Measurements from ENCODE around the gene TMC8. TPM values are rescaled to one million over a fixed set of nuclear protein-coding genes. Genes with fewer than 3 reads are reported as not detected.

TMC8 gene
- total and polyA plus RNA-seq, 3 donors from 2014 or later = 3.5 to 9.3 (median 5.6) TPM

GRCh38 chr17:78105551-78105950, 25.0 kb upstream of the TMC8 start:
- Histone ChIP-seq H3K9me3 (no peaks in the 10 kb centered on the region), H3K27me3 (no peaks in the 10 kb centered on the region), H3K4me3 (no peak overlapping the region), H3K4me1 (peaks cover 8% of the 10 kb centered on the region), H3K36me3 (ENCODE audit: low read depth, missing control alignments) (no peaks in the 10 kb centered on the region), H3K27ac (no peak overlapping the region)
- TF ChIP-seq POLR2A (IDR thresholded peaks at IDR 0.05) (no peak), CTCF (IDR thresholded peaks at IDR 0.05) (no peak)
- DNase-seq = no peak
- intact Hi-C loops (cut with DNase I; ENCODE audit: low total_unique reads) = no loop called here
- WGBS, 2 donors = 74 to 75% methylated on average over 13 of the region's 13 CpGs

- Histone ChIP-seq H3K27ac (no peak overlapping the region), H3K4me1 (peaks cover 8% of the 10 kb centered on the region), H3K27me3 (no peaks in the 10 kb centered on the region), H3K4me3 (no peak overlapping the region), H3K36me3 (ENCODE audit: low read depth, missing control alignments) (no peaks in the 10 kb centered on the region), H3K9me3 (no peaks in the 10 kb centered on the region)
- WGBS, 2 donors = 80 to 88% methylated on average over 15 of the region's 15 CpGs
- DNase-seq = no peak
- intact Hi-C loops (cut with DNase I; ENCODE audit: low total_unique reads) = no loop called here
- no peak for TF ChIP-seq POLR2A (IDR thresholded peaks at IDR 0.05)
- no peak for TF ChIP-seq CTCF (IDR thresholded peaks at IDR 0.05)
Observed at GRCh38 chr17:78106211-78106610, 24.4 kb upstream of the TMC8 start.

- H3K4me3 ChIP-seq = no peak overlapping the region
- intact Hi-C loops (cut with DNase I; ENCODE audit: low total_unique reads) = no loop called here
- no peak for DNase-seq
- no peaks in the 10 kb centered on the region for H3K9me3 ChIP-seq
- 71 to 72% methylated on average over 10 of the region's 10 CpGs for WGBS, 2 donors
- H3K4me1 ChIP-seq = peaks cover 8% of the 10 kb centered on the region
- H3K36me3 ChIP-seq (ENCODE audit: low read depth, missing control alignments) = no peaks in the 10 kb centered on the region
- no peak overlapping the region for H3K27ac ChIP-seq
- H3K27me3 ChIP-seq = no peaks in the 10 kb centered on the region
- TF ChIP-seq CTCF (IDR thresholded peaks at IDR 0.05) = no peak
- TF ChIP-seq POLR2A (IDR thresholded peaks at IDR 0.05) = no peak
Observed at GRCh38 chr17:78107457-78107856, 23.1 kb upstream of the TMC8 start.

GRCh38 chr17:78107976-78108725, 22.4 kb upstream of the TMC8 start:
- WGBS, 2 donors = 90 to 91% methylated on average over 20 to 21 of the region's 21 CpGs
- no peak for DNase-seq
- H3K36me3 ChIP-seq (ENCODE audit: low read depth, missing control alignments) = no peaks in the 10 kb centered on the region

More at GRCh38 chr17:78107976-78108725, 22.4 kb upstream of the TMC8 start:
- H3K27ac ChIP-seq = no peak overlapping the region
- no peak overlapping the region for H3K4me3 ChIP-seq
- H3K4me1 ChIP-seq = peaks cover 8% of the 10 kb centered on the region
- intact Hi-C loops (cut with DNase I; ENCODE audit: low total_unique reads) = no loop called here
- H3K9me3 ChIP-seq = no peaks in the 10 kb centered on the region
- TF ChIP-seq POLR2A (IDR thresholded peaks at IDR 0.05) (no peak), CTCF (IDR thresholded peaks at IDR 0.05) (no peak)
- H3K27me3 ChIP-seq = no peaks in the 10 kb centered on the region
